Fibroblast of lung (primary cell): Measurements from ENCODE around the gene FBH1. TPM values are rescaled to one million over a fixed set of nuclear protein-coding genes. Genes with fewer than 3 reads are reported as not detected.
A peak's percentile ranks its signal among the peaks of the same experiment; 100 is the strongest.

Experiments used
- DNase-seq, 2 donors: peaks; one replicate each; pipeline versions ENCODE4 v3.0.0 to v3.0.0-alpha.2; 2010; ENCODE audit warnings: low read depth in 2 of 2
- H2AFZ ChIP-seq: 2 replicates; pipeline ENCODE4 v1.5.1; 2012; ENCODE audit warnings: low read length, control low read depth, inconsistent platforms
- H3K27ac ChIP-seq: 2 replicates; pipeline ENCODE4 v1.5.1; 2011; ENCODE audit warnings: low read length, control low read depth; ENCODE audit not compliant: insufficient read depth
- H3K27me3 ChIP-seq: 2 replicates; pipeline ENCODE4 v1.5.1; 2011; ENCODE audit warnings: mild to moderate bottlenecking, low read length; ENCODE audit not compliant: control insufficient read depth, insufficient read depth
- H3K36me3 ChIP-seq: 2 replicates; pipeline ENCODE4 v1.5.1; 2011; ENCODE audit warnings: low read length; ENCODE audit not compliant: control insufficient read depth, insufficient read depth
- H3K4me1 ChIP-seq: 2 replicates; pipeline ENCODE4 v1.5.1; 2011; ENCODE audit warnings: low read length; ENCODE audit not compliant: control insufficient read depth, insufficient read depth; ENCODE audit errors: extremely low read depth
- H3K4me2 ChIP-seq: 2 replicates; pipeline ENCODE4 v1.5.1; 2011; ENCODE audit warnings: low read length, control low read depth; ENCODE audit not compliant: insufficient read depth; ENCODE audit errors: extremely low read depth
- H3K4me3 ChIP-seq, 4 experiments: fragments of 200-600 bp in 1 of 4; sonication (generic) in 1 of 4; replicated peaks in 1 of 4; 2 replicates each; pipeline ENCODE4 v1.5.1; 2011 to 2016; ENCODE audit warnings: low read length in 4 of 4, low read depth in 3 of 4, mild to moderate bottlenecking in 3 of 4, control low read depth in 2 of 4, inconsistent platforms in 1 of 4, mixed read lengths in 1 of 4; ENCODE audit not compliant: insufficient read depth in 1 of 4; ENCODE audit errors: control extremely low read depth in 1 of 4
- H3K79me2 ChIP-seq: 2 replicates; pipeline ENCODE4 v1.5.1; 2012; ENCODE audit warnings: mild to moderate bottlenecking, low read length, inconsistent platforms; ENCODE audit not compliant: control insufficient read depth, insufficient read depth
- H3K9ac ChIP-seq: 2 replicates; pipeline ENCODE4 v1.5.1; 2011; ENCODE audit warnings: mild to moderate bottlenecking, low read length, control low read depth; ENCODE audit not compliant: insufficient read depth
- H3K9me3 ChIP-seq: 2 replicates; pipeline ENCODE4 v1.5.1; 2012; ENCODE audit warnings: low read depth, low read length; ENCODE audit not compliant: control insufficient read depth, insufficient read depth
- H4K20me1 ChIP-seq: 2 replicates; pipeline ENCODE4 v1.5.1; 2011; ENCODE audit warnings: low read length; ENCODE audit not compliant: control insufficient read depth, insufficient read depth; ENCODE audit errors: extremely low read depth
- CTCF ChIP-seq, 2 donors: IDR thresholded peaks in 1 of 2; conservative IDR thresholded peaks in 1 of 2; 1 replicate in 1 of 2; 2 replicates in 1 of 2; pipeline ENCODE4 v1.5.1; 2011 to 2012; ENCODE audit warnings: low read length in 2 of 2, control low read depth in 1 of 2, inconsistent platforms in 1 of 2, low read depth in 1 of 2, mild to moderate bottlenecking in 1 of 2
- EZH2 ChIP-seq: IDR thresholded peaks from 2 replicates; pipeline ENCODE4 v1.5.1; 2012; ENCODE audit warnings: low read length, control low read depth, mild to moderate bottlenecking; ENCODE audit errors: missing control alignments
- polyA plus RNA-seq, 2 donors: library from polyadenylated mRNA; depleted of rRNA in 1 of 2; stranded (reverse) in 1 of 2; unstranded in 1 of 2; fragments of >200 nt; gene quantifications; 2 replicates each; pipeline ENCODE4 v1.2.1, GENCODE V29; 2011 to 2012; ENCODE audit warnings: missing spikeins in 1 of 2
- total RNA-seq: library from RNA; depleted of rRNA; stranded (reverse); fragments of >200 nt; gene quantifications from 2 replicates; pipeline ENCODE4 v1.2.1, GENCODE V29; 2014

FBH1 gene
- total and polyA plus RNA-seq, 2 donors (not counting 1 experiment from before 2014, with no cell fraction given), result 53.6 to 97.8 TPM

DNA sequence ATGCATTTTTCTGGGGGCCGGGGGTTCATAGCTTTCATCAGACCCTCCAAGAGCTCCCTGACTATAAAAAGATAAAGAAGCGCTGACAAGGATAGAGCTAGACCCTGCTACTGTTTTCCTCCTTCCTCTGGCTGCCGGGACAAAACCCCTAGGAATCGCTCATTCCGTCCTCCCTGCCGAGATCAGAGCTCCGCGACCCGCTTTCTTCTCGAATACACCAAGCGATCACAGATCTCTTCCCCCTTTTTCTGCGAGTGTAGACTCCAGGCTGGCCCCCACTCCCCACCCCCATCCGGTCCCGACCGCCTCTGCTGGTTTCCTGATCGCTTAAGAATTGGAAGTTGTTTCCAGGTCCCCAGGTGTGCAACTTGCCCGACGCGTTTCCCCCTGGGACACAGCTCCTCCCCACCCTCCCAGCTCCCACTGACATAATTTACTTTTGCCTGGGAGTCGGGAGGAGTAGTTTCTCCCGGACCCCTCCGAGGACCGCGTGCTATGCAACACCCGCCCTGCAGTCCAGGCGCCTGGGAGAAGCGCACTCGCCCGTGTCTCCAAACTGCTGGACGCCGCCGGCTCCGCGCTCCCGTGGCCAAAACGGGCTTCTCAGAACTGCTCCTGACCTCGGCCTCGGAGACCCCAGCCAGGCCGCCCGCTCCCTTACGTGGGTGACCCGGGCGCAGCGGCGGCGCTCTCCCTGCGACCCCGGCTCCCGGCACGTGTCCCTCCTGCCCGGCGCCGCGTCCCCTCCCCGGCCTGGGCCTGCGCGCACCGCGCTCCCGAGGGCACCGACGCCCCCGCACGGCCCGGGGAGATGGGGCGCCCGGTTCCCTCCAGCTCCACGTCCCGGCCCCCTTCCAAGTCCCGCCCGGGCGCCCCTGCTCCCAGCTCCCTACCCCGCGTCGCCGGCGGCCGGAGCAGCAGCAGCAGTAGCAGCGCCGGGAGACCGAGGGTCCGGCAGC is 86.7 kb downstream of the FBH1 start:
- peak; percentile 60 to 65 for DNase-seq
- TF ChIP-seq EZH2, result no peak
- no peak for TF ChIP-seq CTCF (conservative IDR thresholded peaks at IDR 0.05 in 1 of 2, IDR thresholded peaks at IDR 0.05 in 1 of 2; ENCODE audit: low read depth in 1 of 2, low read length in 2 of 2)
- Histone ChIP-seq H3K27me3 (no peaks in the 10 kb centered on the region), H4K20me1 (no peaks in the 10 kb centered on the region), H3K4me2 (peak overlapping the region; percentile 97), H3K79me2 (peaks cover 1% of the 10 kb centered on the region), H3K27ac (peak overlapping the region; percentile 66), H3K9ac (peak overlapping the region; percentile 62), H3K4me3 (peak overlapping the region; percentile 68 to 90 (median 89)), H3K4me1 (peaks cover 3% of the 10 kb centered on the region), H3K36me3 (no peaks in the 10 kb centered on the region), H3K9me3 (no peaks in the 10 kb centered on the region), H2AFZ (peak overlapping the region; percentile 71)

GRCh38 chr10:5977471-5978229 is 87.6 kb downstream of the FBH1 start, which contains the start of gene IL15RA:
Gene IL15RA (minus strand): TSS chr10:5977543. CDS start chr10:5977492, 51 bp downstream.
- Histone ChIP-seq H3K79me2 (peaks cover 1% of the 10 kb centered on the region), H3K27me3 (no peaks in the 10 kb centered on the region), H3K27ac (peak within 1 kb of the TSS; percentile 66), H3K9ac (peak within 1 kb of the TSS; percentile 62), H2AFZ (peak within 1 kb of the TSS; percentile 92), H4K20me1 (no peaks in the 10 kb centered on the region), H3K4me1 (peaks cover 3% of the 10 kb centered on the region), H3K4me2 (peak within 1 kb of the TSS; percentile 97), H3K4me3 (peak within 1 kb of the TSS; percentile 68 to 90 (median 89)), H3K36me3 (no peaks in the 10 kb centered on the region), H3K9me3 (no peaks in the 10 kb centered on the region)
- DNase-seq, result peak; percentile 68 to 73
- TF ChIP-seq CTCF (conservative IDR thresholded peaks at IDR 0.05 in 1 of 2, IDR thresholded peaks at IDR 0.05 in 1 of 2; ENCODE audit: low read depth in 1 of 2, low read length in 2 of 2), result no peak
- TF ChIP-seq EZH2, result no peak

DNA sequence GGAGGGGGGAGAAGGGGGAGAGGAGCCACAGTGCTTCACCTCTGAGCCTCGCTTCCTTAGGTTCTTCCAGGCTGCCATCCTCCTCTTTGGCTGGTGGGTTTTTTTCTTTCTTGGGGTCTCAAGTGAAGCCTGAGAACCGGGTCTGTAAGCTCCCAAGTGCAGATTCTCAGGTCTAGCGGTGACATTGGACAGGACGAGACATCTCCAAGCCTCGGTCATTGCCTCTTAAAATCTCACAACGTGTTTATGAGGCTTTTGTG is 88.1 kb downstream of the FBH1 start:
- Histone ChIP-seq H3K4me1 (peaks cover 3% of the 10 kb centered on the region), H4K20me1 (no peaks in the 10 kb centered on the region), H3K9ac (no peak overlapping the region), H2AFZ (no peak overlapping the region), H3K27me3 (no peaks in the 10 kb centered on the region), H3K27ac (no peak overlapping the region), H3K9me3 (no peaks in the 10 kb centered on the region), H3K4me2 (peak overlapping the region; percentile 84), H3K36me3 (no peaks in the 10 kb centered on the region), H3K79me2 (peaks cover 1% of the 10 kb centered on the region), H3K4me3 (peak overlapping the region; percentile 39 to 90 (median 89))
- no peak for TF ChIP-seq EZH2
- TF ChIP-seq CTCF (conservative IDR thresholded peaks at IDR 0.05 in 1 of 2, IDR thresholded peaks at IDR 0.05 in 1 of 2; ENCODE audit: low read depth in 1 of 2, low read length in 2 of 2), result no peak
- no peak for DNase-seq
